Activated CD4-positive, alpha-beta T cell treated with anti-CD3 and anti-CD28 coated beads, Interleukin-2, amount 10 ng/mL, durations not matched to agents 7 days and 5 days (primary cell): ENCODE measurements around the gene CNKSR1. TPM values are rescaled to one million over a fixed set of nuclear protein-coding genes. Genes with fewer than 3 reads are reported as not detected.

Source experiments
- CTCF ChIA-PET: fragments of 350-600 bp; sonication (Branson Sonifier 250); formaldehyde crosslinking; loops from one replicate; lab custom pipeline; 2021; ENCODE audit warnings: antibody characterized with exemption; lab: Charles Lee
- POLR2A ChIA-PET: fragments of 350-600 bp; sonication (Branson Sonifier 250); formaldehyde crosslinking; loops from one replicate; lab custom pipeline; 2021; ENCODE audit warnings: antibody characterized with exemption; lab: Charles Lee
- DNase-seq: peaks from one replicate; pipeline ENCODE4 v3.0.0-alpha.2; 2020
- H3K27ac Mint-ChIP-seq: one replicate; pipeline ENCODE4 v1.8.0; 2021; ENCODE audit warnings: mild to moderate bottlenecking, moderate library complexity, mixed read lengths
- H3K27me3 Mint-ChIP-seq: one replicate; pipeline ENCODE4 v1.8.0; 2021; ENCODE audit warnings: mixed read lengths
- H3K36me3 Mint-ChIP-seq: one replicate; pipeline ENCODE4 v1.8.0; 2021; ENCODE audit warnings: low read depth, mixed read lengths
- H3K4me1 Mint-ChIP-seq: one replicate; pipeline ENCODE4 v1.8.0; 2021; ENCODE audit warnings: mixed read lengths
- H3K4me3 Mint-ChIP-seq: one replicate; pipeline ENCODE4 v1.8.0; 2021; ENCODE audit warnings: mild to moderate bottlenecking, moderate library complexity, mixed read lengths
- H3K9me3 Mint-ChIP-seq: one replicate; pipeline ENCODE4 v1.8.0; 2021; ENCODE audit warnings: mixed read lengths
- total RNA-seq, 2 experiments: library from RNA; stranded (reverse); gene quantifications; one replicate each; pipeline ENCODE4 v1.2.3, GENCODE V29; 2021

CNKSR1 gene
- total RNA-seq: 1 to 10 TPM; 6.4 to 7.5 TPM

GRCh38 chr1:26177182-26177684, at the start of gene CNKSR1:
CNKSR1 (plus strand) TSS chr1:26177491; CDS start chr1:26177548, 57 bp downstream.
- Mint-ChIP-seq H3K9me3 (no peaks in the 10 kb centered on the region), H3K4me3 (peak within 1 kb of the TSS; percentile 75), H3K27me3 (no peaks in the 10 kb centered on the region), H3K36me3 (no peaks in the 10 kb centered on the region), H3K4me1 (peaks cover 4% of the 10 kb centered on the region), H3K27ac (peak within 1 kb of the TSS; percentile 33)
- CTCF ChIA-PET: interaction anchor here (1.0 to 1.4 kb wide), 4 partner anchors 10 to 32 kb away, joined by 3 to 4 read pairs (median 3); no protein-coding TSS in a partner anchor
- no peak for DNase-seq
- POLR2A ChIA-PET: no interaction called here

- POLR2A ChIA-PET: no interaction called here
- DNase-seq: no peak
- Mint-ChIP-seq H3K4me3 (no peak overlapping the region), H3K36me3 (peaks cover 11% of the 10 kb centered on the region), H3K27ac (no peak overlapping the region), H3K4me1 (peaks cover 48% of the 10 kb centered on the region), H3K9me3 (no peaks in the 10 kb centered on the region), H3K27me3 (no peaks in the 10 kb centered on the region)
- CTCF ChIA-PET: interaction anchor here (0.7 to 1.5 kb wide), 3 partner anchors 15 to 89 kb away, joined by 3 to 5 read pairs (median 3); no protein-coding TSS in a partner anchor
Observed at GRCh38 chr1:26129778-26130177, 47.5 kb upstream of the CNKSR1 start.

- POLR2A ChIA-PET: no interaction called here
Observed at GRCh38 chr1:26130695-26131094, 46.6 kb upstream of the CNKSR1 start.

GRCh38 chr1:26132128-26132833, 45.0 kb upstream of the CNKSR1 start:
- ChIA-PET POLR2A (no interaction called here), CTCF (interaction anchor here (0.7 to 1.6 kb wide), 3 partner anchors 8 to 12 kb away, joined by 3 read pairs; no protein-coding TSS in a partner anchor)
- Mint-ChIP-seq H3K4me1 (peaks cover 24% of the 10 kb centered on the region), H3K4me3 (no peak overlapping the region), H3K27me3 (no peaks in the 10 kb centered on the region), H3K27ac (no peak overlapping the region), H3K9me3 (no peaks in the 10 kb centered on the region), H3K36me3 (peaks cover 2% of the 10 kb centered on the region)
- no peak for DNase-seq

More at GRCh38 chr1:26130695-26131094, 46.6 kb upstream of the CNKSR1 start:
- Mint-ChIP-seq H3K27me3 (no peaks in the 10 kb centered on the region), H3K4me1 (peaks cover 40% of the 10 kb centered on the region), H3K4me3 (no peak overlapping the region), H3K36me3 (peaks cover 7% of the 10 kb centered on the region), H3K27ac (peak overlapping the region; percentile 47), H3K9me3 (no peaks in the 10 kb centered on the region)
- CTCF ChIA-PET: interaction anchor here (0.6 to 1.5 kb wide), 3 partner anchors 12 to 26 kb away, joined by 3 to 5 read pairs (median 4); no protein-coding TSS in a partner anchor
- no peak for DNase-seq

- H3K36me3 Mint-ChIP-seq: peaks cover 2% of the 10 kb centered on the region
Observed at GRCh38 chr1:26132834-26133167, 44.5 kb upstream of the CNKSR1 start.

GRCh38 chr1:26134466-26134865, 42.8 kb upstream of the CNKSR1 start:
- Mint-ChIP-seq H3K36me3 (no peaks in the 10 kb centered on the region), H3K4me3 (no peak overlapping the region), H3K4me1 (peaks cover 17% of the 10 kb centered on the region), H3K27ac (no peak overlapping the region), H3K9me3 (no peaks in the 10 kb centered on the region), H3K27me3 (no peaks in the 10 kb centered on the region)
- CTCF ChIA-PET: no interaction called here
- DNase-seq: no peak
- POLR2A ChIA-PET: no interaction called here

More at GRCh38 chr1:26132834-26133167, 44.5 kb upstream of the CNKSR1 start:
- Mint-ChIP-seq H3K27me3 (no peaks in the 10 kb centered on the region), H3K9me3 (no peaks in the 10 kb centered on the region), H3K4me1 (peaks cover 19% of the 10 kb centered on the region), H3K4me3 (no peak overlapping the region), H3K27ac (no peak overlapping the region)
- ChIA-PET CTCF (interaction anchor here (0.7 to 1.6 kb wide), 4 partner anchors 9 to 12 kb away, joined by 3 to 4 read pairs (median 3); no protein-coding TSS in a partner anchor), POLR2A (no interaction called here)
- DNase-seq: no peak

- POLR2A ChIA-PET: interaction anchor here (0.8 to 1.1 kb wide), 3 partner anchors 12 to 331 kb away, joined by 3 to 7 read pairs (median 4); partner anchors contain the start of gene PDIK1L
Observed at GRCh38 chr1:26138974-26139558, 38.2 kb upstream of the CNKSR1 start.

GRCh38 chr1:26142159-26142558, 35.1 kb upstream of the CNKSR1 start:
- no peak for DNase-seq
- Mint-ChIP-seq H3K27me3 (peaks cover 3% of the 10 kb centered on the region), H3K4me3 (no peak overlapping the region), H3K4me1 (peaks cover 18% of the 10 kb centered on the region), H3K36me3 (no peaks in the 10 kb centered on the region), H3K27ac (no peak overlapping the region), H3K9me3 (no peaks in the 10 kb centered on the region)
- POLR2A ChIA-PET: no interaction called here
- CTCF ChIA-PET: interaction anchor here (0.9 to 1.7 kb wide), 4 partner anchors 13 to 41 kb away, joined by 3 to 6 read pairs (median 3); no protein-coding TSS in a partner anchor

More at GRCh38 chr1:26138974-26139558, 38.2 kb upstream of the CNKSR1 start:
- peak overlapping the region; percentile 44 for H3K27ac Mint-ChIP-seq
- no peaks in the 10 kb centered on the region for H3K27me3 Mint-ChIP-seq
- no peak for DNase-seq
- CTCF ChIA-PET: interaction anchor here (0.6 to 2.3 kb wide), 11 partner anchors 11 to 275 kb away, joined by 3 to 14 read pairs (median 4); partner anchors contain the start of genes ZNF593 and ZNF593OS
- peak overlapping the region; percentile 18 for H3K4me3 Mint-ChIP-seq
- no peaks in the 10 kb centered on the region for H3K36me3 Mint-ChIP-seq
- H3K9me3 Mint-ChIP-seq: no peaks in the 10 kb centered on the region
- H3K4me1 Mint-ChIP-seq: peaks cover 16% of the 10 kb centered on the region

- H3K27ac Mint-ChIP-seq: no peak overlapping the region
- POLR2A ChIA-PET: interaction anchor here (1.0 kb wide), 1 partner anchor 40 kb away, joined by 3 read pairs; no protein-coding TSS in a partner anchor
Observed at GRCh38 chr1:26145041-26145959, 32.0 kb upstream of the CNKSR1 start.

GRCh38 chr1:26145960-26146294, 31.4 kb upstream of the CNKSR1 start:
- Mint-ChIP-seq H3K4me1 (peaks cover 2% of the 10 kb centered on the region), H3K27me3 (peaks cover 21% of the 10 kb centered on the region), H3K9me3 (no peaks in the 10 kb centered on the region), H3K36me3 (no peaks in the 10 kb centered on the region), H3K4me3 (no peak overlapping the region), H3K27ac (no peak overlapping the region)
- ChIA-PET CTCF (interaction anchor here (0.6 to 3.5 kb wide), 14 partner anchors 18 to 486 kb away, joined by 3 to 44 read pairs (median 6); partner anchors contain the start of gene ZNF593), POLR2A (no interaction called here)
- no peak for DNase-seq

More at GRCh38 chr1:26145041-26145959, 32.0 kb upstream of the CNKSR1 start:
- H3K4me3 Mint-ChIP-seq: no peak overlapping the region
- H3K36me3 Mint-ChIP-seq: no peaks in the 10 kb centered on the region
- CTCF ChIA-PET: interaction anchor here (0.5 to 3.5 kb wide), 27 partner anchors 10 to 901 kb away, joined by 3 to 44 read pairs (median 5); partner anchors contain the start of genes CEP85, EXTL1, PDIK1L and ZNF593
- H3K27me3 Mint-ChIP-seq: peaks cover 21% of the 10 kb centered on the region
- H3K4me1 Mint-ChIP-seq: peaks cover 2% of the 10 kb centered on the region
- H3K9me3 Mint-ChIP-seq: no peaks in the 10 kb centered on the region
- peak; percentile 83 for DNase-seq

- Mint-ChIP-seq H3K4me1 (peaks cover 2% of the 10 kb centered on the region), H3K9me3 (no peaks in the 10 kb centered on the region), H3K4me3 (no peak overlapping the region), H3K27me3 (peaks cover 31% of the 10 kb centered on the region), H3K36me3 (no peaks in the 10 kb centered on the region), H3K27ac (no peak overlapping the region)
- CTCF ChIA-PET: interaction anchor here (0.6 to 0.7 kb wide), 2 partner anchors 40 to 46 kb away, joined by 3 read pairs; no protein-coding TSS in a partner anchor
- POLR2A ChIA-PET: no interaction called here
- DNase-seq: no peak
Observed at GRCh38 chr1:26148887-26149286, 28.4 kb upstream of the CNKSR1 start.
